GM23248 (cell line): Measurements from ENCODE around the gene RERE.

Experiments
- EZH2 ChIP-seq: fragments of 200-600 bp; sonication (generic); IDR thresholded peaks from 2 replicates; pipeline ENCODE4 v1.6.1; 2018; ENCODE audit warnings: antibody characterized with exemption, mild to moderate bottlenecking; ENCODE audit not compliant: insufficient read depth, poor library complexity, severe bottlenecking
- EZH2phosphoT487 ChIP-seq: fragments of 200-600 bp; sonication (generic); IDR thresholded peaks from 2 replicates; pipeline ENCODE4 v1.6.1; 2018; ENCODE audit warnings: antibody characterized with exemption, moderate library complexity, mild to moderate bottlenecking, low read depth; ENCODE audit not compliant: insufficient read depth

GRCh38 chr1:8797216-8797615, 20.2 kb downstream of the RERE start:
- TF ChIP-seq EZH2phosphoT487 (no peak), EZH2 (no peak)
